Mucosa of descending colon (tissue), 3 donors: ENCODE data around the gene CNST. TPM values are rescaled to one million over a fixed set of nuclear protein-coding genes. Genes with fewer than 3 reads are reported as not detected.
A peak's percentile ranks its signal among the peaks of the same experiment; 100 is the strongest.

Experiments used
- ATAC-seq: fragments of 200-7000 bp; cut with Tn5 transposase; one replicate; pipeline ENCODE4 v1.9.1; 2020; ENCODE audit warnings: mild to moderate bottlenecking, moderate library complexity
- DNase-seq, 3 donors: peaks; one replicate each; pipeline ENCODE4 v3.0.0-alpha.2; 2020
- H3K36me3 ChIP-seq: fragments of 200-600 bp; one replicate; pipeline ENCODE4 v1.8.0; 2021; ENCODE audit warnings: low read depth, mild to moderate bottlenecking
- H3K4me1 ChIP-seq: fragments of 200-600 bp; one replicate; pipeline ENCODE4 v1.8.0; 2021; ENCODE audit warnings: low read depth, mild to moderate bottlenecking
- H3K4me3 ChIP-seq: fragments of 200-600 bp; one replicate; pipeline ENCODE4 v1.8.0; 2021; ENCODE audit warnings: mild to moderate bottlenecking
- H3K9me3 ChIP-seq: fragments of 200-600 bp; one replicate; pipeline ENCODE4 v1.8.0; 2021; ENCODE audit warnings: mild to moderate bottlenecking
- intact Hi-C, 2 donors: fragments of 100-400 bp; cut with DNase I in 1 of 2; cut with micrococcal nuclease in 1 of 2; formaldehyde crosslinking; loops; one replicate each; pipeline versions ENCODE4 v1.11.0 to v1.11.1; 2022; cut with DNase I, micrococcal nuclease
- total RNA-seq, 3 donors: library from RNA; stranded (reverse); fragmentation: NEBNext Ultra II Directional in 2 of 3; extraction: Animal tissue kit (Norgen Biotek cat#: 25700) in 2 of 3; gene quantifications; one replicate each; pipeline versions ENCODE4 v1.2.1 to v1.2.4, GENCODE V29; 2021 to 2023
- TF ChIP-seq, protein P1 (sequence below): fragments of 200-600 bp; IDR thresholded peaks from one replicate; pipeline ENCODE4 v1.8.0; 2022; ENCODE audit warnings: antibody characterized with exemption, mild to moderate bottlenecking
- donor health status: DM: no; HTN: no; CAD: no; lungs with moderate emphysema.
- donor health status: DM: no; HTN: no; CAD: no.
- donor health status: DM: no; HTN: yes; CAD: no.

Gene CNST
- total RNA-seq, 3 donors from 2014 or later: 31.6 to 47.7 (median 44.6) TPM

DNA sequence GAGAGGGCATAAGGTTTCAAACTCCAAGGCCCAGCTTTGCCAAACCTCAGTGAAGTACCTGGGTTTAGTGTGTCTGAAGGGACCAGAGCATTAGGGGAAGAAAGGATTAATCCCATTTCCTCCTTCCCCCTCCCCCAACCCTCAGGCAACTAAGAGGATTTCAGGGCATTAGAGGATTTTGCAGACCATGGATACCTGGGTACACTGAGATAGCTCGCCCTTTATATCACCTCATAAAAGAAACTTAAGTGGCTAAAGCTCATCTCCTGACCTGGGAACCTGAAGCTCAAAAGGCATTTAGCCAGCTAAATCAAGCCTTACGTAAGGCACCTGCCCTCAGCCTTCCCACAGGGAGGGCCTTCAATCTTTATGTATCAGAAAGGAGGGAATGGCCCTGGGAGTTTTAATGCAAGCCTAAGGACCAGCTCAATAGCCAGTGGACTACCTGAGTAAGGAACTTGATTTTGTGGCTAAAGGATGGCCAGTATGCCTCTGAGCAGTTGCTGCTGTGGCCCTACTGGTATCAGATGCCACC, 32.8 kb upstream of the CNST start:
- TF ChIP-seq, protein P1, sequence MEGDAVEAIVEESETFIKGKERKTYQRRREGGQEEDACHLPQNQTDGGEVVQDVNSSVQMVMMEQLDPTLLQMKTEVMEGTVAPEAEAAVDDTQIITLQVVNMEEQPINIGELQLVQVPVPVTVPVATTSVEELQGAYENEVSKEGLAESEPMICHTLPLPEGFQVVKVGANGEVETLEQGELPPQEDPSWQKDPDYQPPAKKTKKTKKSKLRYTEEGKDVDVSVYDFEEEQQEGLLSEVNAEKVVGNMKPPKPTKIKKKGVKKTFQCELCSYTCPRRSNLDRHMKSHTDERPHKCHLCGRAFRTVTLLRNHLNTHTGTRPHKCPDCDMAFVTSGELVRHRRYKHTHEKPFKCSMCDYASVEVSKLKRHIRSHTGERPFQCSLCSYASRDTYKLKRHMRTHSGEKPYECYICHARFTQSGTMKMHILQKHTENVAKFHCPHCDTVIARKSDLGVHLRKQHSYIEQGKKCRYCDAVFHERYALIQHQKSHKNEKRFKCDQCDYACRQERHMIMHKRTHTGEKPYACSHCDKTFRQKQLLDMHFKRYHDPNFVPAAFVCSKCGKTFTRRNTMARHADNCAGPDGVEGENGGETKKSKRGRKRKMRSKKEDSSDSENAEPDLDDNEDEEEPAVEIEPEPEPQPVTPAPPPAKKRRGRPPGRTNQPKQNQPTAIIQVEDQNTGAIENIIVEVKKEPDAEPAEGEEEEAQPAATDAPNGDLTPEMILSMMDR: no peak
- intact Hi-C loops: no loop called here
- Histone ChIP-seq H3K4me3 (no peak overlapping the region), H3K9me3 (peaks cover 8% of the 10 kb centered on the region), H3K4me1 (no peaks in the 10 kb centered on the region), H3K36me3 (no peaks in the 10 kb centered on the region)
- ATAC-seq (no peak), DNase-seq (no peak)

DNA sequence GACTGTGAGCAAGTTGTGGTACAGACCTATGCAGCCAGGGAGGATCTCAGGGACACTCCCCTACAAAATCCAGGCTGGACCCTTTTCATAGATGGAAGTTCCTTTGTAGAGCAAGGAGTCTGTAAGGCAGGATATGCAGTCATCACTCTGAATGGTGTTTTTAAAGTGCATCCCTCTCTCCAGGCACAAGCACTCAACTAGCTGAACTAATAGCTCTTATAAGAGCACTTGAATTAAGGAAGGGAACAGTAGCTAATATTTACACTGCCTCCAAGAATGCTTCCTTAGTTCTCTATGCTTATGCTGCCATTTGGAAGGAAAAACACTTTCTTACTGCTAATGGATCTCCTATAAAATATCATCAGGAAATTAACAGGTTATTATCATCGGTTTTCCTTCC, 32.1 kb upstream of the CNST start:
- intact Hi-C loops: no loop called here
- no peak for ATAC-seq
- Histone ChIP-seq H3K4me3 (no peak overlapping the region), H3K36me3 (no peaks in the 10 kb centered on the region), H3K4me1 (no peaks in the 10 kb centered on the region), H3K9me3 (peaks cover 8% of the 10 kb centered on the region)
- DNase-seq: no peak
- TF ChIP-seq, protein P1: no peak

DNA sequence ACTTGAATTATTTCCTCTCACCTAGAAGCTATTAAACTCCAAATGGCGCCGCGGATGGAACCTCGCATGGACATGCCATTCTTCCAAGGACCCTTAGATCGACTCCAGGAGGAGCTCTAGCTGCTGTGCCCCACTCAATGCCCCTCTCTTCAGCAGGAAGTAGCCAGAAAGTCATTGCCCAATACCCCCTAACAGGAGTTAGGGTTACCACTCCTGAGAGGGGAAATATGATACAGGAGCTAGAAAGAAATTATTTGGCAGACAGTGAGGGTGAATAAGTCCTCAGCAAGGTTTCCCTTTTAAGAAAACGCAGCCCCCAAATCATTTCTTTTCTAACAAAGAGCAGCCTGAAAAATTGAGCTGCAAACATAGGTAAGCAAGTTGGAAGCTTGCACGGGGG, 28.8 kb upstream of the CNST start:
- Histone ChIP-seq H3K4me1 (no peaks in the 10 kb centered on the region), H3K4me3 (no peak overlapping the region), H3K36me3 (no peaks in the 10 kb centered on the region), H3K9me3 (no peaks in the 10 kb centered on the region)
- intact Hi-C loops: no loop called here
- ATAC-seq (no peak), DNase-seq (no peak)
- TF ChIP-seq, protein P1: no peak

DNA sequence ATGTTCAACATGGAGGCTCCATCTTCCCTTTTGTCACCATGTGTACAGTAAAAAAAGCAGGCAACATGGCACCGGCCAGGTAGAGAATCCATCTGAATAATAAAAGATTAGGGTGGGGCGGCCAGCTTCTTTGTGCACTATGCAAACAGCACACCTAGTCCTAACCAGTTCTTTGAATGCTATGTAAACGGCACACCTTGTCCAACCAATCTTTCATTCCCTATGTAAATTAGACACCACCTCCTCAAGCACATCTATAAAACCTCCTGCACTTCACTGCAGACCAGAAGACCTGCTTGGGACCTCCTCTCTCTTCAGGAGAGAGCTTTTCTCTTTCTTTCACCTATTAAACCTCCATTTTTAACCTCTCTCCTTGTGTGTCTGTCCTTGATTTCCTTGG, 28.4 kb upstream of the CNST start:
- TF ChIP-seq, protein P1: no peak
- intact Hi-C loops: no loop called here
- DNase-seq (peak in 1 of 3 donors; percentile 69), ATAC-seq (peak; percentile 99)
- Histone ChIP-seq H3K36me3 (no peaks in the 10 kb centered on the region), H3K4me1 (no peaks in the 10 kb centered on the region), H3K4me3 (no peak overlapping the region), H3K9me3 (no peaks in the 10 kb centered on the region)

DNA sequence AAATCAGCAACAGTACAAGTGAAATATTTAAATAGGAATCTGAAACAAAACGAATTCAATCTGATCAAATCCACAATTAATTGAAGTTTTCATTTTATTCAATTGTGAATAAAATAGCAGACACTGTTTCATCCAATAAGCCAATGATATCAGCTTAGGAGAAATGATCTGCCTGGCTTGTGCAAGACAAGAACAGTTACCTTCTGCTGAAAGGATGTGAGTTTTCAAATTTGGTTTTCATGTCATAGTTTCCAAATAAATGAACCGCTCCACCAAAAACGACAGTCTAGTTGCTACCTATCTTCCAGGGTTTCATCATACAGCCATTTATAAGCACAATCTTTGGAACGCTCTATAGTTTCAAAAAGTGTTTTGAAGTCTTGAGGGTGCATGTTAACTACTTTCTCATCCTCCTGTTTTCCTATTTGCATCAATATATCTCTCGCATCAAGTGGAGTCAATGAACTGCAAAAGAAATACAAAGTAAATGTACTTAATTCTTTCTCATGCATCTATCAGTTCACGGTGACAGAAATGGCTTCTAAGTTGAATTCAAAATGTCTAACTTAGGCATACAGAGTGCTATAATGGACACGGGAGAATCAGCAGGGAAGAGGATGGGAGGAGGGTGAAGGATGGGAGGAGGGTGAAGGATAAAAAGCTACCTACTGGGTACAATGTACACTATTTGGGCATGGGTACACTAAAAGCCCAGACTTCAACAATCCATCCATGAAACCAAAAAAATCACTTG, 25.3 kb upstream of the CNST start:
- Histone ChIP-seq H3K9me3 (no peaks in the 10 kb centered on the region), H3K4me1 (no peaks in the 10 kb centered on the region), H3K4me3 (no peak overlapping the region), H3K36me3 (peaks cover 8% of the 10 kb centered on the region)
- TF ChIP-seq, protein P1: no peak
- ATAC-seq: no peak
- no peak for DNase-seq
- intact Hi-C loops: no loop called here
